Tibial nerve (tissue), 4 donors: ENCODE data around the gene KIF1C. TPM values are rescaled to one million over a fixed set of nuclear protein-coding genes. Genes with fewer than 3 reads are reported as not detected.

Source experiments
- DNase-seq, 2 donors: peaks; one replicate each; pipeline ENCODE4 v3.0.0-alpha.2; 2019; ENCODE audit warnings: low spot score in 2 of 2
- H3K27ac ChIP-seq, 4 donors: fragments of 200-600 bp; sonication (generic) in 3 of 4; one replicate each; pipeline ENCODE4 v1.5.1; 2017 to 2019; ENCODE audit warnings: mild to moderate bottlenecking in 1 of 4
- H3K27me3 ChIP-seq, 2 donors: fragments of 200-600 bp; sonication (generic) in 1 of 2; one replicate each; pipeline versions ENCODE4 v1.5.1 to v1.6.0; 2017 to 2019
- H3K36me3 ChIP-seq, 3 donors: fragments of 200-600 bp; sonication (generic); one replicate each; pipeline ENCODE4 v1.5.1; 2018 to 2019
- H3K4me1 ChIP-seq, 4 donors: fragments of 200-600 bp; sonication (generic) in 3 of 4; one replicate each; pipeline ENCODE4 v1.5.1; 2017 to 2019
- H3K4me3 ChIP-seq, 4 donors: fragments of 200-600 bp; sonication (generic) in 3 of 4; one replicate each; pipeline ENCODE4 v1.5.1; 2017 to 2019; ENCODE audit warnings: mild to moderate bottlenecking in 1 of 4, moderate library complexity in 1 of 4
- H3K9me3 ChIP-seq, 4 donors: fragments of 200-600 bp; sonication (generic) in 3 of 4; one replicate each; pipeline ENCODE4 v1.5.1; 2017 to 2019
- CTCF ChIP-seq, 5 experiments: fragments of 200-600 bp in 3 of 5; fragments of 450-650 bp in 2 of 5; sonication (generic) in 3 of 5; IDR thresholded peaks; one replicate each; pipeline ENCODE4 v1.5.1; 2016 to 2019; ENCODE audit warnings: antibody characterized with exemption in 5 of 5, mild to moderate bottlenecking in 3 of 5, moderate library complexity in 2 of 5
- EP300 ChIP-seq, 2 donors: sonication (generic); formaldehyde crosslinking; IDR thresholded peaks; one replicate each; pipeline ENCODE4 v1.6.1; 2017; ENCODE audit warnings: antibody characterized with exemption in 2 of 2, mild to moderate bottlenecking in 1 of 2
- POLR2A ChIP-seq, 2 donors: fragments of 450-650 bp; IDR thresholded peaks; one replicate each; pipeline ENCODE4 v1.6.1; 2017; ENCODE audit warnings: antibody characterized with exemption in 2 of 2, mild to moderate bottlenecking in 2 of 2, moderate library complexity in 2 of 2
- WGBS, 2 donors: methylation state at CpG; one replicate each; pipeline ENCODE4 v1.1.5; 2018; 5-methylcytosine and 5-hydroxymethylcytosine counted together
- total RNA-seq, 4 donors: library from RNA; depleted of rRNA; stranded (reverse); fragments of >200 nt; gene quantifications; one replicate each; pipeline ENCODE4 v1.1.0, GENCODE V29; 2016

Gene KIF1C
- total RNA-seq, 4 donors from 2014 or later = 78.0 to 89.7 (median 79.6) TPM

GRCh38 chr17:5034063-5034462, 36.3 kb downstream of the KIF1C start:
- Histone ChIP-seq H3K27ac (no peak overlapping the region), H3K4me3 (no peak overlapping the region), H3K27me3 (peaks cover 0 to 22% of the 10 kb centered on the region in 2 donors), H3K4me1 (peaks cover 0 to 14% (median 9%) of the 10 kb centered on the region in 4 donors), H3K36me3 (no peaks in the 10 kb centered on the region), H3K9me3 (no peaks in the 10 kb centered on the region)
- no peak for DNase-seq
- WGBS, 2 donors = 90 to 95% methylated on average over 5 of the region's 5 CpGs
- no peak for TF ChIP-seq EP300 (IDR thresholded peaks at IDR 0.05)

- no peaks in the 10 kb centered on the region for H3K9me3 ChIP-seq
- WGBS, 2 donors = 78 to 84% methylated on average over 14 of the region's 14 CpGs
- TF ChIP-seq POLR2A (IDR thresholded peaks at IDR 0.05) = no peak
- TF ChIP-seq CTCF (IDR thresholded peaks at IDR 0.05) = no peak
- TF ChIP-seq EP300 (IDR thresholded peaks at IDR 0.05) = no peak
- peaks cover 0 to 14% (median 9%) of the 10 kb centered on the region in 4 donors for H3K4me1 ChIP-seq
- no peak overlapping the region for H3K27ac ChIP-seq
- H3K27me3 ChIP-seq = peaks cover 0 to 22% of the 10 kb centered on the region in 2 donors
- H3K4me3 ChIP-seq = no peak overlapping the region
- no peak for DNase-seq
- H3K36me3 ChIP-seq = no peaks in the 10 kb centered on the region
Measured at GRCh38 chr17:5034651-5035050, 36.9 kb downstream of the KIF1C start.

GRCh38 chr17:5035315-5035714, 37.6 kb downstream of the KIF1C start, which contains the start of gene SLC52A1:
Gene SLC52A1, minus strand, starts transcription at chr17:5035426. Its CDS starts 820 bp downstream, at chr17:5034606.
- Histone ChIP-seq H3K9me3 (no peaks in the 10 kb centered on the region), H3K27ac (no peak within 1 kb of the TSS), H3K27me3 (peaks cover 0 to 22% of the 10 kb centered on the region in 2 donors), H3K36me3 (no peaks in the 10 kb centered on the region), H3K4me1 (peaks cover 0 to 14% (median 9%) of the 10 kb centered on the region in 4 donors), H3K4me3 (peak within 1 kb of the TSS in 1 of 4 donors; percentile 31)
- 11 to 12% methylated on average over 13 to 22 of the region's 24 CpGs for WGBS, 2 donors
- DNase-seq = no peak
- TF ChIP-seq POLR2A (IDR thresholded peaks at IDR 0.05) (no peak), EP300 (IDR thresholded peaks at IDR 0.05) (no peak), CTCF (IDR thresholded peaks at IDR 0.05) (no peak)

- H3K9me3 ChIP-seq = no peaks in the 10 kb centered on the region
- no peaks in the 10 kb centered on the region for H3K4me1 ChIP-seq
- 78 to 85% methylated on average over 15 of the region's 15 CpGs for WGBS, 2 donors
- no peak overlapping the region for H3K4me3 ChIP-seq
- no peak overlapping the region for H3K27ac ChIP-seq
- TF ChIP-seq POLR2A (IDR thresholded peaks at IDR 0.05) (no peak), CTCF (IDR thresholded peaks at IDR 0.05) (no peak), EP300 (IDR thresholded peaks at IDR 0.05) (no peak)
- no peaks in the 10 kb centered on the region for H3K36me3 ChIP-seq
- no peak for DNase-seq
- no peaks in the 10 kb centered on the region for H3K27me3 ChIP-seq
Measured at GRCh38 chr17:5042157-5043022, 44.6 kb downstream of the KIF1C start.

- no peak overlapping the region for H3K27ac ChIP-seq
- DNase-seq = no peak
- no peaks in the 10 kb centered on the region for H3K27me3 ChIP-seq
- 91% methylated on average over 1 of the region's 1 CpG for WGBS, 2 donors
- no peaks in the 10 kb centered on the region for H3K4me1 ChIP-seq
- TF ChIP-seq CTCF (IDR thresholded peaks at IDR 0.05) (no peak), POLR2A (IDR thresholded peaks at IDR 0.05) (no peak), EP300 (IDR thresholded peaks at IDR 0.05) (no peak)
- H3K4me3 ChIP-seq = no peak overlapping the region
- H3K36me3 ChIP-seq = no peaks in the 10 kb centered on the region
- H3K9me3 ChIP-seq = no peaks in the 10 kb centered on the region
Measured at GRCh38 chr17:5043524-5043923, 45.8 kb downstream of the KIF1C start.
